ENCODE data around the gene SLC6A19.

The SLC6A19 gene

GRCh38 chr5:1193591-1193985 lies 7.8 kb upstream of the SLC6A19 start:
- no peak for DNase-seq (ENCODE audit: low read depth in 1 of 2, low spot score in 1 of 2)

- no peak for DNase-seq (ENCODE audit: low read depth in 1 of 2, low spot score in 1 of 2)
Measured at GRCh38 chr5:1194378-1194777, 7.0 kb upstream of the SLC6A19 start.

GRCh38 chr5:1195439-1195838 lies 6.0 kb upstream of the SLC6A19 start:
- no peak for DNase-seq (ENCODE audit: low read depth in 1 of 2, low spot score in 1 of 2)

- DNase-seq (ENCODE audit: low read depth in 1 of 2, low spot score in 1 of 2), result no peak
Measured at GRCh38 chr5:1195916-1196315, 5.5 kb upstream of the SLC6A19 start.

GRCh38 chr5:1196562-1196961 lies 4.8 kb upstream of the SLC6A19 start:
- no peak for DNase-seq (ENCODE audit: low read depth in 1 of 2, low spot score in 1 of 2)

- DNase-seq (ENCODE audit: low read depth in 1 of 2, low spot score in 1 of 2), result no peak
Measured at GRCh38 chr5:1197876-1198666, 3.3 kb upstream of the SLC6A19 start.

GRCh38 chr5:1199340-1199648 lies 2.1 kb upstream of the SLC6A19 start:
- no peak for DNase-seq (ENCODE audit: low read depth in 1 of 2, low spot score in 1 of 2)

GRCh38 chr5:1199649-1200494 lies 1.5 kb upstream of the SLC6A19 start:
- no peak for DNase-seq (ENCODE audit: low read depth in 1 of 2, low spot score in 1 of 2)

GRCh38 chr5:1200495-1201326 lies 684 bp upstream of the SLC6A19 start:
- DNase-seq (ENCODE audit: low read depth in 1 of 2, low spot score in 1 of 2), result no peak

- no peak for DNase-seq (ENCODE audit: low read depth in 1 of 2, low spot score in 1 of 2)
Measured at GRCh38 chr5:1202026-1202797, 817 bp downstream of the SLC6A19 start.

- DNase-seq (ENCODE audit: low read depth in 1 of 2, low spot score in 1 of 2), result no peak
Measured at GRCh38 chr5:1202798-1203185, 1.4 kb downstream of the SLC6A19 start.

- no peak for DNase-seq (ENCODE audit: low read depth in 1 of 2, low spot score in 1 of 2)
Measured at GRCh38 chr5:1203311-1203967, 2.0 kb downstream of the SLC6A19 start.

GRCh38 chr5:1203968-1204692 lies 2.7 kb downstream of the SLC6A19 start:
- no peak for DNase-seq (ENCODE audit: low read depth in 1 of 2, low spot score in 1 of 2)

- DNase-seq (ENCODE audit: low read depth in 1 of 2, low spot score in 1 of 2), result no peak
Measured at GRCh38 chr5:1204693-1205242, 3.4 kb downstream of the SLC6A19 start.

- no peak for DNase-seq (ENCODE audit: low read depth in 1 of 2, low spot score in 1 of 2)
Measured at GRCh38 chr5:1205255-1206180, 4.1 kb downstream of the SLC6A19 start.

GRCh38 chr5:1206521-1207412 lies 5.4 kb downstream of the SLC6A19 start:
- no peak for DNase-seq (ENCODE audit: low read depth in 1 of 2, low spot score in 1 of 2)

- no peak for DNase-seq (ENCODE audit: low read depth in 1 of 2, low spot score in 1 of 2)
Measured at GRCh38 chr5:1207555-1207954, 6.2 kb downstream of the SLC6A19 start.
